Central memory CD8-positive, alpha-beta T cell (primary cell): ENCODE measurements around the gene GPR173.

Experiments
- ATAC-seq: fragments of 150-1000 bp; cut with Tn5 transposase; replicated peaks from 2 replicates; pipeline ENCODE4 v1.10.0; 2022; ENCODE audit warnings: mild to moderate bottlenecking, moderate FRiP score, moderate number of reproducible peaks; ENCODE audit not compliant: poor library complexity, severe bottlenecking; ENCODE audit errors: extremely low read depth
- DNase-seq, 2 donors: peaks; one replicate each; pipeline ENCODE4 v3.0.0; 2021; ENCODE audit warnings: low spot score in 2 of 2
- H3K27ac Mint-ChIP-seq: one replicate; pipeline ENCODE4 v1.8.0; 2022; ENCODE audit warnings: low read depth, mild to moderate bottlenecking, moderate library complexity, mixed read lengths
- H3K27me3 Mint-ChIP-seq: one replicate; pipeline ENCODE4 v1.8.0; 2022; ENCODE audit warnings: mixed read lengths
- H3K36me3 Mint-ChIP-seq: one replicate; pipeline ENCODE4 v1.8.0; 2022; ENCODE audit warnings: mild to moderate bottlenecking, moderate library complexity, mixed read lengths; ENCODE audit not compliant: insufficient read depth
- H3K4me1 Mint-ChIP-seq: one replicate; pipeline ENCODE4 v1.8.0; 2022; ENCODE audit warnings: mixed read lengths
- H3K4me3 Mint-ChIP-seq: one replicate; pipeline ENCODE4 v1.8.0; 2022; ENCODE audit warnings: mild to moderate bottlenecking, moderate library complexity, mixed read lengths
- H3K9me3 Mint-ChIP-seq: one replicate; pipeline ENCODE4 v1.8.0; 2022; ENCODE audit warnings: mixed read lengths

The GPR173 gene

DNA sequence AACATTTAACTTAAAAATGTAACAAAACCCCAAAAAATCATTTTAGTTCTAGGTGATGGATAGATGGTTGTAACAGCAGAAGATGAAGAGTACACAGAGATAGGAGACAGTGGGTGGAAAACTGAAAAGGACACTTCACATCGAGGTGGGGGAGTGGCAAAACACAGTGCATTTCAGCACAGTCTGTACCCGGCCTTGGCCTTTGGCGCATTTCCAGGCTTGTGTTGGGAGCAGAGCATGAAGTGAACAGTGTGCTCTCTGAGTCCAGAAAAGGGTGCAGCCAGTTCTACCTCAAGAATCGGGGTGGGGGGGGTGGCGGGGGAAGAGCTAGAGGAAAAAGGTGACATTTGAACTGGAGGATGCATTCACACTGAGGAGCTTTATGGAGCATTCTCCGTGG lies 37.9 kb downstream of the GPR173 start:
- ATAC-seq (no peak), DNase-seq (no peak)
- no peaks in the 10 kb centered on the region for H3K9me3 Mint-ChIP-seq

DNA sequence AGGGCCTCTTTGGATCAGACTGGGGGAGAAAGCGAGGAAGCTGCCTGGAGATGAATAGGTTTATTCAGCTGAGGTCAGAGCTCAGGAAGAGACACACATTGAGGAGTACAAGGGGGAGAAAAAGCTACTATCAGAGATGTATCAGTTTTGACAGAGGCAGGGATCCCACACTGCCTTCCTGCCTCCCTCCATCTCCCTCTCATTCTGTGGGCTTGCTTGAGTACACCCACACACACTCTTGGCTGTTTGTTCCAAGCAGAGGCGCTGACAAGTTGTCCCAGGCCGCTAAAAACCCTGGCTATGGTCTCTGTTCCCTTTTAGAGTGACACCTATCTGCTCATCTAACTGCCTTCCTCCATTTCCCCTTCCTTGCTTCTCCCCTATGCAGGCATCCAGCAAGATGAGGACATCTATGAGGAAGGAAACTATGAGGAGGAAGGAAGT lies 38.8 kb downstream of the GPR173 start:
- no peaks in the 10 kb centered on the region for H3K9me3 Mint-ChIP-seq
- peak overlapping the region; percentile 100 for H3K27ac Mint-ChIP-seq
- H3K4me1 Mint-ChIP-seq = peaks cover 53% of the 10 kb centered on the region
- no peaks in the 10 kb centered on the region for H3K27me3 Mint-ChIP-seq
- no peak for DNase-seq
- ATAC-seq = no peak
- H3K36me3 Mint-ChIP-seq = peaks cover 58% of the 10 kb centered on the region
- H3K4me3 Mint-ChIP-seq = peak overlapping the region; percentile 95

More for the DNA sequence above, 37.9 kb downstream of the GPR173 start:
- Mint-ChIP-seq H3K36me3 (peaks cover 64% of the 10 kb centered on the region), H3K4me1 (peaks cover 53% of the 10 kb centered on the region), H3K27ac (peak overlapping the region; percentile 93), H3K27me3 (no peaks in the 10 kb centered on the region), H3K4me3 (peak overlapping the region; percentile 55)

- H3K36me3 Mint-ChIP-seq = peaks cover 49% of the 10 kb centered on the region
- H3K4me1 Mint-ChIP-seq = peaks cover 44% of the 10 kb centered on the region
- H3K27me3 Mint-ChIP-seq = no peaks in the 10 kb centered on the region
- H3K27ac Mint-ChIP-seq = peak overlapping the region; percentile 100
- peak; percentile 48 for ATAC-seq
- H3K4me3 Mint-ChIP-seq = peak overlapping the region; percentile 95
- H3K9me3 Mint-ChIP-seq = no peaks in the 10 kb centered on the region
- DNase-seq = peak; percentile 55 to 74
Observed at GRCh38 chrX:53088136-53088974, 39.8 kb downstream of the GPR173 start.

DNA sequence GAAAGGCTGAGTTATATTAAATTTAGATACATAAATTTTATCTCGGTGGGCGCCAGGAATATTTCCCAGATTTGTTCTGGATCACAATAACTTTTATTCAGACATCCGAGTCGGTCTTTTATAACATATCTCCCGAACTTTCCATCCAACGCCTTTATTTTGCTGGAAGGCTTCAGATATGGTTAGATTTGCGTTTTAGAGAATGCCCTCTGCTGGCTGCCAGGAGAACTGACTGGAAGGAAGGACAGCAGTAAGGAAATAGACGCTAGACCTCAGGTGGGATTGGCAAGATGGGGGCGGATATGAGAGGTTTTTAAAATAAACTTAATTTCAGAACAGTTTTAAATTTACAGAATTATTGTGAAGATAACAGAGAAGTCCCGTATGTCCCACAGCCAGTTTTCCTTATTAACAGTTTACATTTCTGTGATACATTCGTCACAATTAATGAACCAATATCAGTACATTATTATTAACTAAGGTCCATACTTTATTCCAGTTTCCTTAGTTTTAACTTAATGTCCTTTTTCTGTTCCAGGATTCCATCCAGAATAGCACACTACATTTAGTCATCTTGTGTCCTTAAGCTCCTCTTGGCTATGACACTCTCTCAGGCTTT lies 40.7 kb downstream of the GPR173 start:
- no peak for DNase-seq
- H3K36me3 Mint-ChIP-seq = peaks cover 43% of the 10 kb centered on the region
- peak overlapping the region; percentile 95 for H3K4me3 Mint-ChIP-seq
- H3K27me3 Mint-ChIP-seq = no peaks in the 10 kb centered on the region
- H3K4me1 Mint-ChIP-seq = peaks cover 35% of the 10 kb centered on the region
- ATAC-seq = no peak
- H3K9me3 Mint-ChIP-seq = no peaks in the 10 kb centered on the region
- H3K27ac Mint-ChIP-seq = peak overlapping the region; percentile 100

DNA sequence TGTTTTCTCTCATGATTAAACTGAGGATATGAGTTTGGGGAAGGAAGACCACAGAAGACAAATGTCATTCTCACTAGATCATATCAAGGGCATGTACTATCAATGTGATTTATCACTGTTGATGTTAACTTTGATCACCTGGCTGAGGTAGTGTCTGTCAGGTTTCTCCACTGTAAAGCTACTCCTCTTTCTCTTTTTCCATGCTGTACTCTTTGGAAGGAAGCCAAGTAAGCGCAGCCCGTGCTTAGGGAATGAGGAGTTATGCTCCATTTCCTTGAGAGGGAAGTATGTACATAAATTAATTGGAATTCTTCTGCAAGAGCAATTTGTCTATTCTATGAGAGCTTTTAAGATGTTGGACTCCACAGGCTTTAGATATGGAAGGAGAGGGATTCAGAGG lies 41.3 kb downstream of the GPR173 start:
- H3K4me1 Mint-ChIP-seq = peaks cover 33% of the 10 kb centered on the region
- ATAC-seq = no peak
- H3K4me3 Mint-ChIP-seq = no peak overlapping the region
- no peaks in the 10 kb centered on the region for H3K9me3 Mint-ChIP-seq
- peaks cover 37% of the 10 kb centered on the region for H3K36me3 Mint-ChIP-seq
- DNase-seq = no peak
- H3K27ac Mint-ChIP-seq = no peak overlapping the region
- no peaks in the 10 kb centered on the region for H3K27me3 Mint-ChIP-seq

- ATAC-seq = no peak
- Mint-ChIP-seq H3K36me3 (peaks cover 23% of the 10 kb centered on the region), H3K4me1 (peaks cover 23% of the 10 kb centered on the region), H3K27me3 (no peaks in the 10 kb centered on the region), H3K4me3 (no peak overlapping the region), H3K9me3 (no peaks in the 10 kb centered on the region), H3K27ac (no peak overlapping the region)
- no peak for DNase-seq
Observed at GRCh38 chrX:53091354-53091753, 42.8 kb downstream of the GPR173 start.

DNA sequence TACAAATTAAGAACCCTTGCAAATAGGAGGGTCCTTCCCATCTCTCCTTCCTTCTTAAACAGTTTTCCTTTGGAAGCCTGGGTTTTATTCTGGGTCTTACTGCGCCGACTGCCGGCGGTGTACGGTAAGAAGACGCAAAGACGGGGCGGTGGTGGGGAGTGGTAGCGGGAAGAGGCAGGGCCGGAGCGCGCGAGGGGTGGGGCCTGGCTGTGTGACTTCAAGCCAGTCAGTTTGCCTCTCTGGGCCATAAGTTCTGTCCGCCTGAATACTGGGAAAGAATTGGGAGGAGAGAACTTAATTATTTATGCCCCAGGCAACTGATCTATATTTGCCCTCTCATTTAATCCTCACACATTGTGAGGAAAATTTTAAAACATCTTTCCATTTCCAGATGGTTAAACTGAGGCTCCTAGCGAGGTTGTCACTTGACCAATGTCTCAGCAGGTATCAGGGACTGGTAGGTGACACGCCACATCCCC lies 44.6 kb downstream of the GPR173 start:
- ATAC-seq = peak; percentile 68
- peak; percentile 48 to 50 for DNase-seq
- H3K27me3 Mint-ChIP-seq = no peaks in the 10 kb centered on the region
- H3K36me3 Mint-ChIP-seq = peaks cover 9% of the 10 kb centered on the region
- no peaks in the 10 kb centered on the region for H3K9me3 Mint-ChIP-seq
- peaks cover 20% of the 10 kb centered on the region for H3K4me1 Mint-ChIP-seq
- peak overlapping the region; percentile 86 for H3K27ac Mint-ChIP-seq
- peak overlapping the region; percentile 82 for H3K4me3 Mint-ChIP-seq

GRCh38 chrX:53093748-53094581 lies 45.4 kb downstream of the GPR173 start, which contains the start of gene KANTR:
Gene KANTR (plus strand): TSS chrX:53094142. CDS start chrX:53124273, 30,131 bp downstream.
- peak within 1 kb of the TSS; percentile 82 for H3K4me3 Mint-ChIP-seq
- H3K9me3 Mint-ChIP-seq = no peaks in the 10 kb centered on the region
- H3K27ac Mint-ChIP-seq = peak within 1 kb of the TSS; percentile 86
- H3K4me1 Mint-ChIP-seq = peaks cover 12% of the 10 kb centered on the region
- ATAC-seq (peak; percentile 81), DNase-seq (peak; percentile 52 to 75)
- peaks cover 3% of the 10 kb centered on the region for H3K36me3 Mint-ChIP-seq
- H3K27me3 Mint-ChIP-seq = no peaks in the 10 kb centered on the region

GRCh38 chrX:53094582-53094905 lies 46.0 kb downstream of the GPR173 start:
- Mint-ChIP-seq H3K4me1 (peaks cover 9% of the 10 kb centered on the region), H3K4me3 (peak overlapping the region; percentile 82), H3K9me3 (no peaks in the 10 kb centered on the region), H3K27ac (peak overlapping the region; percentile 86), H3K27me3 (no peaks in the 10 kb centered on the region), H3K36me3 (peaks cover 7% of the 10 kb centered on the region)
- DNase-seq (no peak), ATAC-seq (no peak)

DNA sequence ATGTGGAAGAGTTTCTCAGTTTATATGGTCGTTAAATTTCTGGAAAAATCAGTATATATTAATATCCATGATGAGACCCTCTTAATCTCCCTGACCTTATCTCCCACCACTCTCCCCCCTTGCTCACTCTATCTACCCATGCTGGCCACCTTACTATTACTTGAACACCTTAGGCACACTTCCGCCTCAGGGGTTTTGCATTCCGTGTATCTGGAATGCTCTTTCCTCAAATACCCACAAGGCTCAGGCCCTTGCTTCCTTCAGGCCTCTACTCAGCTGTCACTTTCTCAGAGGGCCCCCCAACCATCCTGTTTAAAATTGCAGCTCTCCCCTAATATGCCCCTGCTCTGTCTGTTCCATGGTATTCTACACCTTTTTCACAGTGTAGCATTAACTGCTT lies 47.2 kb downstream of the GPR173 start:
- ATAC-seq = no peak
- Mint-ChIP-seq H3K36me3 (peaks cover 8% of the 10 kb centered on the region), H3K27me3 (no peaks in the 10 kb centered on the region), H3K9me3 (no peaks in the 10 kb centered on the region), H3K4me3 (no peak overlapping the region), H3K27ac (no peak overlapping the region), H3K4me1 (peaks cover 9% of the 10 kb centered on the region)
- DNase-seq = no peak

GRCh38 chrX:53114864-53115549 lies 66.4 kb downstream of the GPR173 start:
- no peak overlapping the region for H3K4me3 Mint-ChIP-seq
- H3K27me3 Mint-ChIP-seq = no peaks in the 10 kb centered on the region
- ATAC-seq (no peak), DNase-seq (no peak)
- no peak overlapping the region for H3K27ac Mint-ChIP-seq
- no peaks in the 10 kb centered on the region for H3K9me3 Mint-ChIP-seq
- peaks cover 7% of the 10 kb centered on the region for H3K36me3 Mint-ChIP-seq
- peaks cover 12% of the 10 kb centered on the region for H3K4me1 Mint-ChIP-seq

GRCh38 chrX:53115550-53115874 lies 66.9 kb downstream of the GPR173 start:
- ATAC-seq = no peak
- no peak for DNase-seq
- H3K4me1 Mint-ChIP-seq = peaks cover 12% of the 10 kb centered on the region
- no peaks in the 10 kb centered on the region for H3K9me3 Mint-ChIP-seq
- H3K4me3 Mint-ChIP-seq = no peak overlapping the region
- no peak overlapping the region for H3K27ac Mint-ChIP-seq
- no peaks in the 10 kb centered on the region for H3K27me3 Mint-ChIP-seq
- H3K36me3 Mint-ChIP-seq = peaks cover 6% of the 10 kb centered on the region
